Liver (tissue), 9 donors: ENCODE measurements around the gene ZNF414. TPM values are rescaled to one million over a fixed set of nuclear protein-coding genes. Genes with fewer than 3 reads are reported as not detected.

Experiments
- DNase-seq: peaks from one replicate; pipeline ENCODE4 v3.0.0-alpha.2; 2017; ENCODE audit warnings: low spot score
- H3K27ac ChIP-seq, 2 donors: one replicate each; pipeline ENCODE4 v1.7.0; 2013; ENCODE audit warnings: inconsistent platforms in 2 of 2, low read length in 2 of 2, control low read depth in 1 of 2, low read depth in 1 of 2, mild to moderate bottlenecking in 1 of 2
- H3K27me3 ChIP-seq, 4 donors: one replicate each; pipeline versions ENCODE4 v1.6.1 to v1.7.0; 2013; ENCODE audit warnings: low read length in 3 of 4, inconsistent platforms in 1 of 4, mild to moderate bottlenecking in 1 of 4, moderate library complexity in 1 of 4; ENCODE audit not compliant: control insufficient read depth in 4 of 4, insufficient read depth in 4 of 4
- H3K36me3 ChIP-seq, 4 donors: one replicate each; pipeline versions ENCODE4 v1.6.1 to v1.7.0; 2013; ENCODE audit warnings: low read length in 3 of 4, mild to moderate bottlenecking in 3 of 4, low read depth in 1 of 4, moderate library complexity in 1 of 4; ENCODE audit not compliant: control insufficient read depth in 4 of 4, insufficient read depth in 3 of 4
- H3K4me1 ChIP-seq, 4 donors: one replicate each; pipeline versions ENCODE4 v1.6.1 to v1.7.0; 2013; ENCODE audit warnings: low read length in 3 of 4, mild to moderate bottlenecking in 3 of 4, moderate library complexity in 1 of 4; ENCODE audit not compliant: control insufficient read depth in 4 of 4, insufficient read depth in 4 of 4
- H3K4me3 ChIP-seq, 3 donors: one replicate each; pipeline versions ENCODE4 v1.6.1 to v1.7.0; 2013; ENCODE audit warnings: low read length in 3 of 3, control low read depth in 1 of 3, low read depth in 1 of 3, mild to moderate bottlenecking in 1 of 3
- H3K9ac ChIP-seq, 2 donors: one replicate each; pipeline ENCODE4 v1.7.0; 2013; ENCODE audit warnings: low read length in 2 of 2, mild to moderate bottlenecking in 2 of 2, moderate library complexity in 2 of 2, control low read depth in 1 of 2, low read depth in 1 of 2
- H3K9me3 ChIP-seq, 4 donors: one replicate each; pipeline versions ENCODE4 v1.6.1 to v1.7.0; 2013; ENCODE audit warnings: low read length in 3 of 4; ENCODE audit not compliant: control insufficient read depth in 4 of 4
- EGR1 ChIP-seq, 2 donors: IDR thresholded peaks; 2 replicates each; pipeline ENCODE4 v1.6.1; 2016 to 2018; ENCODE audit warnings: antibody characterized with exemption in 2 of 2, low read depth in 2 of 2
- FOXA1 ChIP-seq: IDR thresholded peaks from 2 replicates; pipeline ENCODE4 v1.6.1; 2016; ENCODE audit warnings: antibody characterized with exemption
- FOXA2 ChIP-seq: IDR thresholded peaks from 2 replicates; pipeline ENCODE4 v1.6.1; 2016; ENCODE audit warnings: antibody characterized with exemption
- GABPA ChIP-seq, 2 donors: IDR thresholded peaks in 1 of 2; conservative IDR thresholded peaks in 1 of 2; 2 replicates each; pipeline ENCODE4 v1.6.1; 2016; ENCODE audit warnings: antibody characterized with exemption in 2 of 2, mild to moderate bottlenecking in 1 of 2, moderate library complexity in 1 of 2
- HNF4A ChIP-seq, 2 donors: conservative IDR thresholded peaks; 2 replicates each; pipeline ENCODE4 v1.6.1; 2016; ENCODE audit warnings: antibody characterized with exemption in 2 of 2, mild to moderate bottlenecking in 2 of 2
- HNF4G ChIP-seq: IDR thresholded peaks from 2 replicates; pipeline ENCODE4 v1.6.1; 2016; ENCODE audit warnings: antibody characterized with exemption
- JUND ChIP-seq, 2 donors: IDR thresholded peaks; 2 replicates each; pipeline ENCODE4 v1.6.1; 2016; ENCODE audit warnings: antibody characterized with exemption in 2 of 2
- NR2F2 ChIP-seq: IDR thresholded peaks from 2 replicates; pipeline ENCODE4 v1.6.1; 2016; ENCODE audit warnings: antibody characterized with exemption
- RAD21 ChIP-seq, 2 donors: IDR thresholded peaks; 2 replicates each; pipeline ENCODE4 v1.6.1; 2016; ENCODE audit warnings: antibody characterized with exemption in 2 of 2, mild to moderate bottlenecking in 2 of 2
- RXRA ChIP-seq, 2 donors: IDR thresholded peaks; 2 replicates each; pipeline ENCODE4 v1.6.1; 2017 to 2018; ENCODE audit warnings: antibody characterized with exemption in 2 of 2, mild to moderate bottlenecking in 1 of 2
- SP1 ChIP-seq: IDR thresholded peaks from 2 replicates; pipeline ENCODE4 v1.6.1; 2018; ENCODE audit warnings: antibody characterized with exemption, mild to moderate bottlenecking
- TAF1 ChIP-seq: conservative IDR thresholded peaks from 2 replicates; pipeline ENCODE4 v1.6.1; 2016; ENCODE audit warnings: antibody characterized with exemption, mild to moderate bottlenecking
- YY1 ChIP-seq: IDR thresholded peaks from 2 replicates; pipeline ENCODE4 v1.6.1; 2016; ENCODE audit warnings: antibody characterized with exemption, mild to moderate bottlenecking
- WGBS: extraction: QIAGEN DNeasy Blood & Tissue Kit; methylation state at CpG from one replicate; pipeline ENCODE4 v1.1.7; 2013; 5-methylcytosine and 5-hydroxymethylcytosine counted together
- polyA plus RNA-seq, 2 donors: library from polyadenylated mRNA; stranded (reverse) in 1 of 2; unstranded in 1 of 2; fragments of 200-250 nt in 1 of 2; fragments of >200 nt in 1 of 2; fragmentation: Nextera tagmentation in 1 of 2; extraction: Ambion mirVana in 1 of 2; gene quantifications; one replicate each; pipeline versions ENCODE4 v1.2.1 to v1.2.3, GENCODE V29; 2013 to 2015
- total RNA-seq, 2 donors: library from RNA; depleted of rRNA; stranded (reverse); fragments of >200 nt; gene quantifications; one replicate each; pipeline ENCODE4 v1.2.3, GENCODE V29; 2014
- TF ChIP-seq, protein P1 (sequence below): IDR thresholded peaks from 2 replicates; pipeline ENCODE4 v1.6.1; 2016; ENCODE audit warnings: antibody characterized with exemption
- TF ChIP-seq, protein P2 (sequence below): IDR thresholded peaks from 2 replicates; pipeline ENCODE4 v1.6.1; 2016; ENCODE audit warnings: antibody characterized with exemption
- TF ChIP-seq, protein P3 (sequence below): fragments of 150-350 bp; IDR thresholded peaks from 2 replicates; pipeline ENCODE4 v1.5.1; 2017; ENCODE audit warnings: improper control_type of control experiment, low read depth, low read length; ENCODE audit not compliant: missing input control
- TF ChIP-seq, protein P4 (sequence below): IDR thresholded peaks from 2 replicates; pipeline ENCODE4 v1.6.1; 2016; ENCODE audit warnings: antibody characterized with exemption, mild to moderate bottlenecking
- TF ChIP-seq, protein P5 (sequence below): IDR thresholded peaks from 2 replicates; pipeline ENCODE4 v1.6.1; 2016; ENCODE audit warnings: antibody characterized with exemption
- donor health status: healthy.
- donor health status: healthy.
- donor health status: healthy.
- donor health status: healthy.
- donor health status: healthy.

The ZNF414 gene
- total and polyA plus RNA-seq, 4 donors, result 3.5 to 16.0 (median 7.2) TPM

DNA sequence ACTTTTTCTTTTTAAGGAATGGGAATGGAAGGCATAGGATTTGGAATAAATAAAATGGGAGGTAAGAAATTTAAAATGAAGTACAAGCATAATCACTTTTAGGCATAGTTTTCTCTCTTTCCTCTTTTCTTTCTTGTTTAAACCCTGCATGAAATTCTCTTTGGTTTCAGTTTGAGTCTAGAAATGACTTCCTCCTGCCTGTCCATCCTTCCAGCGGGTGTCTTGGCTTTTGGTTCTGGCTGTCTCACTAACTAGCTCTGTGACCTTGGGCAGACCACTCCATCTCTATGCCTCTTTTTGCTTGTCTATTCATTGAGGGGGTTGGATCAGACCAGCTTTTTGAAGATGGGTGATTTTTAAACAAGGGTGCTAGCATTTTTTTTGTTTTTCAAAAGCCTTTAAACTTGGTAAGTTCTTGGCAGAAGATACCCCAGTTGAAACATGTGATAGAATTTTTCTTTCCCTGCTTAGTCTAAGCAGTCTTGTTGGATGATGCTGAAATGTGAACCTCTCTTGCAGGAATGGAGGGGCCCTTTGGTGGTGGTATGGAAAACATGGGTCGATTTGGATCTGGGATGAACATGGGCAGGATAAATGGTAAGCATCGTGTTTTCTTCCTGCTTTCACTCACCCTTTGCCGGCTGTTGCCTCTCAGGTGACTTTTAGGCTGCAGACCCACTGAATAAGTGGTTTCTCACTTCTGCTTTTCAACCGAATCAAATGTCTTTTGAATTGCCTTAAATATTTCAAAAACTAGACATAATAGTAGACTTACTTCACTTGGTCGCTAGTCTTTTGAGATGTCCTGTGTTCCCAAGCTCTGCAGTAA, 40.1 kb downstream of the ZNF414 start:
- no peaks in the 10 kb centered on the region for H3K4me1 ChIP-seq
- H3K9ac ChIP-seq, result no peak overlapping the region
- H3K36me3 ChIP-seq, result peaks cover 15 to 92% (median 68%) of the 10 kb centered on the region in 4 donors
- DNase-seq, result no peak
- H3K4me3 ChIP-seq, result no peak overlapping the region
- WGBS, result 85% methylated on average over 6 of the region's 6 CpGs
- no peak overlapping the region for H3K27ac ChIP-seq
- H3K9me3 ChIP-seq, result no peaks in the 10 kb centered on the region
- H3K27me3 ChIP-seq, result no peaks in the 10 kb centered on the region
- TF ChIP-seq FOXA1 (no peak), JUND (IDR thresholded peaks at IDR 0.05) (no peak), YY1 (no peak), HNF4G (no peak), NR2F2 (no peak), FOXA2 (no peak), TAF1 (no peak), RXRA (IDR thresholded peaks at IDR 0.05) (no peak), RAD21 (IDR thresholded peaks at IDR 0.05) (no peak), EGR1 (IDR thresholded peaks at IDR 0.05; ENCODE audit: low read depth in 2 of 2) (no peak), SP1 (no peak), GABPA (IDR thresholded peaks at IDR 0.05 in 1 of 2, conservative IDR thresholded peaks at IDR 0.05 in 1 of 2) (no peak), HNF4A (conservative IDR thresholded peaks at IDR 0.05) (no peak)
- TF ChIP-seq, protein P1, sequence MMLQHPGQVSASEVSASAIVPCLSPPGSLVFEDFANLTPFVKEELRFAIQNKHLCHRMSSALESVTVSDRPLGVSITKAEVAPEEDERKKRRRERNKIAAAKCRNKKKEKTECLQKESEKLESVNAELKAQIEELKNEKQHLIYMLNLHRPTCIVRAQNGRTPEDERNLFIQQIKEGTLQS, result no peak
- TF ChIP-seq, protein P2, sequence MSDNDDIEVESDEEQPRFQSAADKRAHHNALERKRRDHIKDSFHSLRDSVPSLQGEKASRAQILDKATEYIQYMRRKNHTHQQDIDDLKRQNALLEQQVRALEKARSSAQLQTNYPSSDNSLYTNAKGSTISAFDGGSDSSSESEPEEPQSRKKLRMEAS, result no peak
- TF ChIP-seq, protein P3, sequence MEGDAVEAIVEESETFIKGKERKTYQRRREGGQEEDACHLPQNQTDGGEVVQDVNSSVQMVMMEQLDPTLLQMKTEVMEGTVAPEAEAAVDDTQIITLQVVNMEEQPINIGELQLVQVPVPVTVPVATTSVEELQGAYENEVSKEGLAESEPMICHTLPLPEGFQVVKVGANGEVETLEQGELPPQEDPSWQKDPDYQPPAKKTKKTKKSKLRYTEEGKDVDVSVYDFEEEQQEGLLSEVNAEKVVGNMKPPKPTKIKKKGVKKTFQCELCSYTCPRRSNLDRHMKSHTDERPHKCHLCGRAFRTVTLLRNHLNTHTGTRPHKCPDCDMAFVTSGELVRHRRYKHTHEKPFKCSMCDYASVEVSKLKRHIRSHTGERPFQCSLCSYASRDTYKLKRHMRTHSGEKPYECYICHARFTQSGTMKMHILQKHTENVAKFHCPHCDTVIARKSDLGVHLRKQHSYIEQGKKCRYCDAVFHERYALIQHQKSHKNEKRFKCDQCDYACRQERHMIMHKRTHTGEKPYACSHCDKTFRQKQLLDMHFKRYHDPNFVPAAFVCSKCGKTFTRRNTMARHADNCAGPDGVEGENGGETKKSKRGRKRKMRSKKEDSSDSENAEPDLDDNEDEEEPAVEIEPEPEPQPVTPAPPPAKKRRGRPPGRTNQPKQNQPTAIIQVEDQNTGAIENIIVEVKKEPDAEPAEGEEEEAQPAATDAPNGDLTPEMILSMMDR, result no peak
- TF ChIP-seq, protein P4, sequence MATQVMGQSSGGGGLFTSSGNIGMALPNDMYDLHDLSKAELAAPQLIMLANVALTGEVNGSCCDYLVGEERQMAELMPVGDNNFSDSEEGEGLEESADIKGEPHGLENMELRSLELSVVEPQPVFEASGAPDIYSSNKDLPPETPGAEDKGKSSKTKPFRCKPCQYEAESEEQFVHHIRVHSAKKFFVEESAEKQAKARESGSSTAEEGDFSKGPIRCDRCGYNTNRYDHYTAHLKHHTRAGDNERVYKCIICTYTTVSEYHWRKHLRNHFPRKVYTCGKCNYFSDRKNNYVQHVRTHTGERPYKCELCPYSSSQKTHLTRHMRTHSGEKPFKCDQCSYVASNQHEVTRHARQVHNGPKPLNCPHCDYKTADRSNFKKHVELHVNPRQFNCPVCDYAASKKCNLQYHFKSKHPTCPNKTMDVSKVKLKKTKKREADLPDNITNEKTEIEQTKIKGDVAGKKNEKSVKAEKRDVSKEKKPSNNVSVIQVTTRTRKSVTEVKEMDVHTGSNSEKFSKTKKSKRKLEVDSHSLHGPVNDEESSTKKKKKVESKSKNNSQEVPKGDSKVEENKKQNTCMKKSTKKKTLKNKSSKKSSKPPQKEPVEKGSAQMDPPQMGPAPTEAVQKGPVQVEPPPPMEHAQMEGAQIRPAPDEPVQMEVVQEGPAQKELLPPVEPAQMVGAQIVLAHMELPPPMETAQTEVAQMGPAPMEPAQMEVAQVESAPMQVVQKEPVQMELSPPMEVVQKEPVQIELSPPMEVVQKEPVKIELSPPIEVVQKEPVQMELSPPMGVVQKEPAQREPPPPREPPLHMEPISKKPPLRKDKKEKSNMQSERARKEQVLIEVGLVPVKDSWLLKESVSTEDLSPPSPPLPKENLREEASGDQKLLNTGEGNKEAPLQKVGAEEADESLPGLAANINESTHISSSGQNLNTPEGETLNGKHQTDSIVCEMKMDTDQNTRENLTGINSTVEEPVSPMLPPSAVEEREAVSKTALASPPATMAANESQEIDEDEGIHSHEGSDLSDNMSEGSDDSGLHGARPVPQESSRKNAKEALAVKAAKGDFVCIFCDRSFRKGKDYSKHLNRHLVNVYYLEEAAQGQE, result no peak
- TF ChIP-seq, protein P5, sequence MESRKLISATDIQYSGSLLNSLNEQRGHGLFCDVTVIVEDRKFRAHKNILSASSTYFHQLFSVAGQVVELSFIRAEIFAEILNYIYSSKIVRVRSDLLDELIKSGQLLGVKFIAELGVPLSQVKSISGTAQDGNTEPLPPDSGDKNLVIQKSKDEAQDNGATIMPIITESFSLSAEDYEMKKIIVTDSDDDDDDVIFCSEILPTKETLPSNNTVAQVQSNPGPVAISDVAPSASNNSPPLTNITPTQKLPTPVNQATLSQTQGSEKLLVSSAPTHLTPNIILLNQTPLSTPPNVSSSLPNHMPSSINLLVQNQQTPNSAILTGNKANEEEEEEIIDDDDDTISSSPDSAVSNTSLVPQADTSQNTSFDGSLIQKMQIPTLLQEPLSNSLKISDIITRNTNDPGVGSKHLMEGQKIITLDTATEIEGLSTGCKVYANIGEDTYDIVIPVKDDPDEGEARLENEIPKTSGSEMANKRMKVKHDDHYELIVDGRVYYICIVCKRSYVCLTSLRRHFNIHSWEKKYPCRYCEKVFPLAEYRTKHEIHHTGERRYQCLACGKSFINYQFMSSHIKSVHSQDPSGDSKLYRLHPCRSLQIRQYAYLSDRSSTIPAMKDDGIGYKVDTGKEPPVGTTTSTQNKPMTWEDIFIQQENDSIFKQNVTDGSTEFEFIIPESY, result no peak
